K562 (cell line): ENCODE data around the gene CACNA1C. TPM values are rescaled to one million over a fixed set of nuclear protein-coding genes. Genes with fewer than 3 reads are reported as not detected.

Source experiments
- ATAC-seq: fragments of 200-7000 bp; cut with Tn5 transposase; 3 replicates; pipeline ENCODE4 v1.9.1; 2020; ENCODE audit warnings: moderate library complexity
- BruUV-seq: library from RNA; stranded (reverse); fragments of 400-500 nt; replicated peaks from 2 replicates; lab custom pipeline; 2021; lab: Mats Ljungman, UMichigan
- CTCF ChIA-PET: fragments of 300-600 bp; formaldehyde crosslinking; extraction: SDS; loops from one replicate; lab custom pipeline; 2021; ENCODE audit warnings: low intra/inter-chr PET ratio; lab: Yijun Ruan, JAX
- POLR2A ChIA-PET: fragments of 300-600, 350-650 bp; sonication (Branson Sonifier 250); formaldehyde crosslinking; extraction: SDS; loops from one replicate; lab custom pipeline; 2021; ENCODE audit warnings: antibody characterized with exemption, inconsistent platforms; lab: Yijun Ruan, JAX
- DNase-seq, 4 experiments: peaks; one replicate each; pipeline versions ENCODE4 v3.0.0 to v3.0.0-alpha.2; 2011 to 2018; ENCODE audit warnings: low spot score in 3 of 4, mixed read lengths in 3 of 4; ENCODE audit errors: extremely low read depth in 1 of 4
- FAIRE-seq: peaks from 2 replicates; lab custom pipeline; 2011; peaks lifted over from hg19 to GRCh38; lab: Jason Lieb, UNC
- H2AFZ ChIP-seq: 2 replicates; pipeline ENCODE4 v1.6.0; 2011; ENCODE audit warnings: low read depth, low read length, control low read depth, inconsistent platforms
- H3K27ac ChIP-seq: fragments of 200-600 bp; 3 replicates; pipeline ENCODE4 v1.8.0; 2011; ENCODE audit warnings: low read depth, mild to moderate bottlenecking, control low read depth, inconsistent platforms, low read length, moderate library complexity, mixed read lengths; ENCODE audit errors: extremely low read depth
- H3K27me3 ChIP-seq, 2 experiments: fragments of 300-600 bp in 1 of 2; 2 replicates in 1 of 2; 3 replicates in 1 of 2; pipeline versions ENCODE4 v1.6.0 to v1.8.0; 2011; ENCODE audit warnings: inconsistent platforms in 2 of 2, low read length in 2 of 2, mild to moderate bottlenecking in 1 of 2, mixed read lengths in 1 of 2, moderate library complexity in 1 of 2; ENCODE audit not compliant: control insufficient read depth in 2 of 2, insufficient read depth in 2 of 2
- H3K36me3 ChIP-seq: fragments of 300-600 bp; 3 replicates; pipeline ENCODE4 v1.8.0; 2011; ENCODE audit warnings: mild to moderate bottlenecking, low read length, inconsistent platforms; ENCODE audit not compliant: control insufficient read depth, insufficient read depth
- H3K4me1 ChIP-seq, 2 experiments: fragments of 200-600 bp in 1 of 2; replicated peaks in 1 of 2; 2 replicates in 1 of 2; 3 replicates in 1 of 2; pipeline versions ENCODE4 v1.5.1 to v1.8.0; 2011; ENCODE audit warnings: inconsistent platforms in 2 of 2, low read length in 2 of 2, mild to moderate bottlenecking in 1 of 2, mixed read lengths in 1 of 2, moderate library complexity in 1 of 2; ENCODE audit not compliant: control insufficient read depth in 2 of 2, insufficient read depth in 2 of 2
- H3K4me2 ChIP-seq: 2 replicates; pipeline ENCODE4 v1.6.1; 2011; ENCODE audit warnings: low read length, control low read depth, inconsistent platforms, mixed read lengths; ENCODE audit not compliant: insufficient read depth
- H3K4me3 ChIP-seq: fragments of 200-600 bp; sonication (generic), shearing (Covaris generic); 2 replicates; pipeline ENCODE4 v1.5.1; 2016; ENCODE audit warnings: control low read depth, inconsistent platforms
- H3K79me2 ChIP-seq: fragments of 200-600 bp; 3 replicates; pipeline ENCODE4 v1.8.0; 2011; ENCODE audit warnings: low read length, inconsistent platforms; ENCODE audit not compliant: control insufficient read depth, insufficient read depth
- H3K9ac ChIP-seq, 2 experiments: 2 replicates each; pipeline versions ENCODE4 v1.6.0 to v1.6.1; 2011; ENCODE audit warnings: low read depth in 2 of 2, low read length in 2 of 2, control low read depth in 1 of 2, inconsistent platforms in 1 of 2, mild to moderate bottlenecking in 1 of 2, mixed read lengths in 1 of 2; ENCODE audit not compliant: insufficient read depth in 1 of 2
- H3K9me1 ChIP-seq: one replicate; pipeline ENCODE4 v1.6.0; 2011; ENCODE audit warnings: inconsistent platforms, mild to moderate bottlenecking, low read length, moderate library complexity; ENCODE audit not compliant: control insufficient read depth, insufficient read depth
- H3K9me3 ChIP-seq: replicated peaks from 2 replicates; pipeline ENCODE4 v1.5.1; 2011; ENCODE audit warnings: low read depth, low read length, inconsistent platforms; ENCODE audit not compliant: control insufficient read depth, insufficient read depth
- H4K20me1 ChIP-seq: replicated peaks from 2 replicates; pipeline ENCODE4 v1.6.1; 2011; ENCODE audit warnings: low read length, inconsistent platforms, mixed read lengths; ENCODE audit not compliant: control insufficient read depth, insufficient read depth
- CBFA2T2 ChIP-seq: fragments of 450-650 bp; conservative IDR thresholded peaks from 2 replicates; pipeline ENCODE4 v1.6.1; 2017; ENCODE audit warnings: mild to moderate bottlenecking
- ELF2 ChIP-seq: fragments of 250-450 bp; sonication (Bioruptor Pico); IDR thresholded peaks from 2 replicates; pipeline ENCODE4 v1.5.0; 2021; ENCODE audit warnings: mild to moderate bottlenecking
- ESRRB ChIP-seq: fragments of 250-450 bp; sonication (Bioruptor Pico); IDR thresholded peaks from 2 replicates; pipeline ENCODE4 v1.5.0; 2020; ENCODE audit warnings: mild to moderate bottlenecking, moderate library complexity, borderline replicate concordance
- GABPA ChIP-seq: fragments of 200-800 bp; sonication (Bioruptor generic); conservative IDR thresholded peaks from 2 replicates; pipeline ENCODE4 v1.6.1; 2016; ENCODE audit warnings: low read depth, missing genetic modification characterization, missing compliant biosample characterization
- HDAC3 ChIP-seq: fragments of 450-650 bp; IDR thresholded peaks from 2 replicates; pipeline ENCODE4 v1.6.1; 2018; ENCODE audit warnings: borderline replicate concordance, mild to moderate bottlenecking, moderate library complexity; ENCODE audit not compliant: partially characterized antibody
- KAT7 ChIP-seq: sonication (generic); formaldehyde crosslinking; IDR thresholded peaks from 2 replicates; pipeline ENCODE4 v1.8.0; 2022; ENCODE audit warnings: missing genetic modification reagents, mild to moderate bottlenecking, borderline replicate concordance
- MECOM ChIP-seq: fragments of 250-450 bp; sonication (Bioruptor Pico); IDR thresholded peaks from 2 replicates; pipeline ENCODE4 v1.8.0; 2022; ENCODE audit warnings: inconsistent platforms
- NR2F6 ChIP-seq: fragments of 450-650 bp; formaldehyde crosslinking; IDR thresholded peaks from 2 replicates; pipeline ENCODE4 v1.4.0; 2020; ENCODE audit warnings: mild to moderate bottlenecking
- SIX5 ChIP-seq, 2 experiments: IDR thresholded peaks; 2 replicates each; pipeline ENCODE4 v1.6.1; 2011; ENCODE audit warnings: low read length in 2 of 2, borderline replicate concordance in 1 of 2, low read depth in 1 of 2, mild to moderate bottlenecking in 1 of 2, moderate library complexity in 1 of 2; ENCODE audit not compliant: insufficient read depth in 1 of 2
- ZNF41 ChIP-seq: fragments of 250-450 bp; sonication (Bioruptor Pico); conservative IDR thresholded peaks from 2 replicates; pipeline ENCODE4 v1.4.0; 2020; ENCODE audit warnings: mild to moderate bottlenecking
- ZNF431 ChIP-seq: sonication (generic); formaldehyde crosslinking; IDR thresholded peaks from 2 replicates; pipeline ENCODE4 v1.8.0; 2022; ENCODE audit warnings: mild to moderate bottlenecking, missing genetic modification reagents
- ZNF695 ChIP-seq: fragments of 450-650 bp; formaldehyde crosslinking; IDR thresholded peaks from 2 replicates; pipeline ENCODE4 v1.4.0; 2020; ENCODE audit warnings: mild to moderate bottlenecking, moderate library complexity
- WGBS: fragments of 100-300 bp; shearing (Covaris generic); methylation state at CpG from one replicate; pipeline ENCODE4 v1.1.6; 2016; ENCODE audit warnings: low coverage, mixed read lengths; ENCODE audit not compliant: insufficient coverage; ENCODE audit errors: missing lambda C conversion rate; 5-methylcytosine and 5-hydroxymethylcytosine counted together
- in situ Hi-C: fragments of 300-500 bp; cut with MboI; formaldehyde crosslinking; loops from 4 replicates; pipeline ENCODE4 v1.15.0; 2018; ENCODE audit warnings: inconsistent platforms, mixed read lengths
- intact Hi-C: fragments of 100-400 bp; cut with micrococcal nuclease; formaldehyde crosslinking; loops from 2 replicates; pipeline ENCODE4 v1.14.2; 2022
- polyA plus RNA-seq, 8 experiments: library from polyadenylated mRNA; depleted of rRNA in 4 of 8; stranded (reverse) in 5 of 8; unstranded in 3 of 8; fragments of >200 nt; fragmentation: Nextera tagmentation in 2 of 8; fragmentation: Illumina TruSeq in 1 of 8; extraction: Ambion mirVana in 2 of 8; extraction: Trizol in 1 of 8; gene quantifications; 2 replicates each; pipeline versions ENCODE4 v1.2.1 to v1.2.3, GENCODE V29; 2011 to 2014; ENCODE audit warnings: inconsistent platforms in 1 of 8, missing spikeins in 1 of 8
- total RNA-seq, 7 experiments: library from RNA; depleted of rRNA in 6 of 7; stranded (reverse); fragments of >200 nt in 6 of 7; fragmentation: Illumina TruSeq in 2 of 7; extraction: Trizol in 2 of 7; gene quantifications; 2 replicates each; pipeline versions ENCODE4 v1.2.1 to v1.2.3, GENCODE V29; 2011 to 2021; ENCODE audit warnings: low replicate concordance in 1 of 7
- TF ChIP-seq, protein P1 (sequence below): fragments of 450-650 bp; formaldehyde crosslinking; IDR thresholded peaks from 2 replicates; pipeline ENCODE4 v1.4.0; 2020; ENCODE audit warnings: mild to moderate bottlenecking, moderate library complexity
- TF ChIP-seq, protein P2 (sequence below): sonication (generic); formaldehyde crosslinking; IDR thresholded peaks from 2 replicates; pipeline ENCODE4 v1.5.0; 2020; ENCODE audit warnings: missing genetic modification reagents
- TF ChIP-seq, protein P3 (sequence below): sonication (generic); formaldehyde crosslinking; IDR thresholded peaks from 2 replicates; pipeline ENCODE4 v1.8.1; 2023; ENCODE audit warnings: missing genetic modification reagents, mild to moderate bottlenecking, borderline replicate concordance

The CACNA1C gene
- total and polyA plus RNA-seq, 9 of the 15 experiments (the other 6 are each of a cell fraction or from before 2014, with no cell fraction given): not detected

- H3K4me3 ChIP-seq: no peak overlapping the region
- ChIA-PET POLR2A (interaction anchor here (0.6 to 0.7 kb wide), 2 partner anchors 176 to 192 kb away, joined by 3 read pairs; no protein-coding TSS in a partner anchor), CTCF (no interaction called here)
- H3K9me1 ChIP-seq: no peaks in the 10 kb centered on the region
- 0% methylated on average over 5 of the region's 7 CpGs for WGBS
- FAIRE-seq: no peak
- no peak for ATAC-seq
- H3K27ac ChIP-seq: no peak overlapping the region
- no peak for DNase-seq
- peaks cover 0 to 21% of the 10 kb centered on the region in 2 experiments; a peak in 3 of 5 replicates for H3K27me3 ChIP-seq
- H3K4me2 ChIP-seq: no peak overlapping the region
- H2AFZ ChIP-seq: no peak overlapping the region
- intact Hi-C loops: no loop called here
- H3K4me1 ChIP-seq: no peaks in the 10 kb centered on the region
- no peaks in the 10 kb centered on the region; the same call in 1 of the 2 replicates for H4K20me1 ChIP-seq
- H3K36me3 ChIP-seq: no peaks in the 10 kb centered on the region
- H3K9ac ChIP-seq: no peak overlapping the region
- H3K9me3 ChIP-seq: no peaks in the 10 kb centered on the region
- BruUV-seq: no TSS peak
- in situ Hi-C loops: no loop called here
- H3K79me2 ChIP-seq: no peaks in the 10 kb centered on the region
- TF ChIP-seq, protein P1, sequence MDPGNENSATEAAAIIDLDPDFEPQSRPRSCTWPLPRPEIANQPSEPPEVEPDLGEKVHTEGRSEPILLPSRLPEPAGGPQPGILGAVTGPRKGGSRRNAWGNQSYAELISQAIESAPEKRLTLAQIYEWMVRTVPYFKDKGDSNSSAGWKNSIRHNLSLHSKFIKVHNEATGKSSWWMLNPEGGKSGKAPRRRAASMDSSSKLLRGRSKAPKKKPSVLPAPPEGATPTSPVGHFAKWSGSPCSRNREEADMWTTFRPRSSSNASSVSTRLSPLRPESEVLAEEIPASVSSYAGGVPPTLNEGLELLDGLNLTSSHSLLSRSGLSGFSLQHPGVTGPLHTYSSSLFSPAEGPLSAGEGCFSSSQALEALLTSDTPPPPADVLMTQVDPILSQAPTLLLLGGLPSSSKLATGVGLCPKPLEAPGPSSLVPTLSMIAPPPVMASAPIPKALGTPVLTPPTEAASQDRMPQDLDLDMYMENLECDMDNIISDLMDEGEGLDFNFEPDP: no peak
- TF ChIP-seq SIX5 (IDR thresholded peaks at IDR 0.05; ENCODE audit: borderline replicate concordance in 1 of 2, insufficient read depth in 1 of 2, low read depth in 1 of 2, low read length in 2 of 2): no peak
- TF ChIP-seq GABPA (tag): no peak
- no peak for TF ChIP-seq CBFA2T2
- TF ChIP-seq KAT7 (CRISPR knock-in tag): no peak
- no peak for TF ChIP-seq MECOM (CRISPR knock-in tag)
- TF ChIP-seq HDAC3: no peak
- no peak for TF ChIP-seq ESRRB (CRISPR knock-in tag)
- TF ChIP-seq ZNF41 (CRISPR knock-in tag): no peak
- TF ChIP-seq ZNF695 (CRISPR knock-in tag): no peak
- TF ChIP-seq NR2F6: no peak
- TF ChIP-seq ELF2 (CRISPR knock-in tag): no peak
- no peak for TF ChIP-seq ZNF431
- TF ChIP-seq, protein P2, sequence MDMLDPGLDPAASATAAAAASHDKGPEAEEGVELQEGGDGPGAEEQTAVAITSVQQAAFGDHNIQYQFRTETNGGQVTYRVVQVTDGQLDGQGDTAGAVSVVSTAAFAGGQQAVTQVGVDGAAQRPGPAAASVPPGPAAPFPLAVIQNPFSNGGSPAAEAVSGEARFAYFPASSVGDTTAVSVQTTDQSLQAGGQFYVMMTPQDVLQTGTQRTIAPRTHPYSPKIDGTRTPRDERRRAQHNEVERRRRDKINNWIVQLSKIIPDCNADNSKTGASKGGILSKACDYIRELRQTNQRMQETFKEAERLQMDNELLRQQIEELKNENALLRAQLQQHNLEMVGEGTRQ (CRISPR knock-in tag): no peak
- TF ChIP-seq, protein P3, sequence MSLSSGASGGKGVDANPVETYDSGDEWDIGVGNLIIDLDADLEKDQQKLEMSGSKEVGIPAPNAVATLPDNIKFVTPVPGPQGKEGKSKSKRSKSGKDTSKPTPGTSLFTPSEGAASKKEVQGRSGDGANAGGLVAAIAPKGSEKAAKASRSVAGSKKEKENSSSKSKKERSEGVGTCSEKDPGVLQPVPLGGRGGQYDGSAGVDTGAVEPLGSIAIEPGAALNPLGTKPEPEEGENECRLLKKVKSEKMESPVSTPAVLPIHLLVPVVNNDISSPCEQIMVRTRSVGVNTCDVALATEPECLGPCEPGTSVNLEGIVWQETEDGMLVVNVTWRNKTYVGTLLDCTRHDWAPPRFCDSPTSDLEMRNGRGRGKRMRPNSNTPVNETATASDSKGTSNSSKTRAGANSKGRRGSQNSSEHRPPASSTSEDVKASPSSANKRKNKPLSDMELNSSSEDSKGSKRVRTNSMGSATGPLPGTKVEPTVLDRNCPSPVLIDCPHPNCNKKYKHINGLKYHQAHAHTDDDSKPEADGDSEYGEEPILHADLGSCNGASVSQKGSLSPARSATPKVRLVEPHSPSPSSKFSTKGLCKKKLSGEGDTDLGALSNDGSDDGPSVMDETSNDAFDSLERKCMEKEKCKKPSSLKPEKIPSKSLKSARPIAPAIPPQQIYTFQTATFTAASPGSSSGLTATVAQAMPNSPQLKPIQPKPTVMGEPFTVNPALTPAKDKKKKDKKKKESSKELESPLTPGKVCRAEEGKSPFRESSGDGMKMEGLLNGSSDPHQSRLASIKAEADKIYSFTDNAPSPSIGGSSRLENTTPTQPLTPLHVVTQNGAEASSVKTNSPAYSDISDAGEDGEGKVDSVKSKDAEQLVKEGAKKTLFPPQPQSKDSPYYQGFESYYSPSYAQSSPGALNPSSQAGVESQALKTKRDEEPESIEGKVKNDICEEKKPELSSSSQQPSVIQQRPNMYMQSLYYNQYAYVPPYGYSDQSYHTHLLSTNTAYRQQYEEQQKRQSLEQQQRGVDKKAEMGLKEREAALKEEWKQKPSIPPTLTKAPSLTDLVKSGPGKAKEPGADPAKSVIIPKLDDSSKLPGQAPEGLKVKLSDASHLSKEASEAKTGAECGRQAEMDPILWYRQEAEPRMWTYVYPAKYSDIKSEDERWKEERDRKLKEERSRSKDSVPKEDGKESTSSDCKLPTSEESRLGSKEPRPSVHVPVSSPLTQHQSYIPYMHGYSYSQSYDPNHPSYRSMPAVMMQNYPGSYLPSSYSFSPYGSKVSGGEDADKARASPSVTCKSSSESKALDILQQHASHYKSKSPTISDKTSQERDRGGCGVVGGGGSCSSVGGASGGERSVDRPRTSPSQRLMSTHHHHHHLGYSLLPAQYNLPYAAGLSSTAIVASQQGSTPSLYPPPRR (CRISPR knock-in tag): no peak
Measured at GRCh38 chr12:2488596-2488995, 435.8 kb downstream of the CACNA1C start.
